ENCODE measurements around the gene KCNQ1OT1.

KCNQ1OT1 gene

DNA sequence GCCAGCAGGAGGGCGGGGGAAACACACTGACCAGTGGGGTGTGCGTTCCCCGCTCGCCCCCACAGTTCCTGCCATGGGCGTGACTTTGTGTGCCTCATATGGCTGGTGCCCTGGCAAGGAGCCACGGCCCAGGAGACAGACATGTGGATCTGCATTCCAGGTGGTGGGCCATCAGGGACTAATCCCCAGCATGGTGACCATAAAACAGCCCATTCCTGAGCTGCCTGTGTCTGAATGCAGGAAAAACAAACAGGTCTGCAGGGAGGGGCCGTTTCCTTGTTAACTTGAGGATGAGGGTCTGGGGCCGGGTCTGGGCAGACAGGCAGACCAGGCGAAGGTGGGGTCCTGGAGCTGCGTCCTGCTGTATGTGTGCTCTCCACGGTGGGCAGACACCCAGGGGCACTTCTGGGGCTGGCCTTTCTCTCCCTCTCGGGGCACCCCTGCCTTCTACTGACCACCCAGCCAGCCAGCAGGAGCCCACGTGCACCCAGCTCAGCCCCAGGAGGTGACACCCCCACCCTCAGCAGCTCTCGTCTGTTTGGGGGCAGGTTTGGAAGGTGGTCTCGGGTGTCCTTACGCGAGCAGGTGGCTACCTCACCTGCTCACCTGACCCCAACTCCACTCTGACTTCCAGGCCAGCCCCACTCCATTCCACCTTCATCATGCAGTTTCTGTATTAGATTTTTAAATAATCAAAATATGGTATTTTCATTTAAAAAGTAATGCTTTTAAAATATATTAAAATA is 120.3 kb downstream of the KCNQ1OT1 start:
- DNase-seq = no peak

GRCh38 chr11:2578929-2579270 is 120.9 kb downstream of the KCNQ1OT1 start:
- DNase-seq = no peak

DNA sequence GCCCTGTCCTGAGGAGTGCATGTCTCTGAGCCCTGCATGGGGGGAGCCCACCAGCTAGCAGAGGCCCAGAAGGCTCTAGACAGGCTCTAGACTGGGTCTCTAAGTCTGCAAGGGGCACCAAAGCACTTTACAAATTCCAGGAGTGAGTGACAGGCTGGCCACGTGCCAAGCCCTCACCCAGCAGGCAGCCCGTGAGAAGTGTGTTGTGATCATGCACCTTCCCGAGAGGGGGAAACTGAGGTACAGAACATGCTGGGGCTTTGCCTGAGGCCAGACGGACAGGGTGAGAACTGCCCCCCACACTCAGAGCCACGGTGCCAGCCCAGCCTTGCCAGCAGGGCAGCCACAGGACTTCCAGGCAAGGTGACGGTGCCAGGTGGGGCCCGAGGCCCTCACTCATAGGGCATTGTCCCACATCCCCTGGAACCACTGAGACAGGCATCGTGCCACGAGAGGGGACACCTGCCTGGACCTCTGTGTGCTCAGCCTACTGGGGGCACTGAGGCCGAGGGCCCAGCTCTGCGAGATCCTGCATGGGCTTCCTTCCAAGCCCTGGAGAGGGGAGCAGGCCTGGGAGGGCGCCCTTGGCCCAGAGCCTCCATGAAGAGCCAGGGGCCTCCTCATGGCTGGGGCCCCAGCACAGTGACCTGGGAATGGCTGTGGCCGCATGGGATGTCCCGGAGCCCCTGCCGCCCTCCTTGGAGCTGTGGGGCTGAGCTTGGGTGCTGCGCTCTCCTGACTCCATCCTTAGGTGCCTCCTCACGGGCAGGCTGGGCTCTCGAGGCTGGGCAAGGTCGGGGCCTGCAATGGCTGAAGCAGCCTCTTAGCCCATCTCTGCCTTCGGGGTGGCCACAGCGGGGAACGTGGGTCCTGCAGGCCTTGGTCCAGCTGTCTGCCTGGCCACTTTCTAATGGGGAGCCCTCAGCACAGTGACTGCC is 121.5 kb downstream of the KCNQ1OT1 start:
- no peak for DNase-seq

DNA sequence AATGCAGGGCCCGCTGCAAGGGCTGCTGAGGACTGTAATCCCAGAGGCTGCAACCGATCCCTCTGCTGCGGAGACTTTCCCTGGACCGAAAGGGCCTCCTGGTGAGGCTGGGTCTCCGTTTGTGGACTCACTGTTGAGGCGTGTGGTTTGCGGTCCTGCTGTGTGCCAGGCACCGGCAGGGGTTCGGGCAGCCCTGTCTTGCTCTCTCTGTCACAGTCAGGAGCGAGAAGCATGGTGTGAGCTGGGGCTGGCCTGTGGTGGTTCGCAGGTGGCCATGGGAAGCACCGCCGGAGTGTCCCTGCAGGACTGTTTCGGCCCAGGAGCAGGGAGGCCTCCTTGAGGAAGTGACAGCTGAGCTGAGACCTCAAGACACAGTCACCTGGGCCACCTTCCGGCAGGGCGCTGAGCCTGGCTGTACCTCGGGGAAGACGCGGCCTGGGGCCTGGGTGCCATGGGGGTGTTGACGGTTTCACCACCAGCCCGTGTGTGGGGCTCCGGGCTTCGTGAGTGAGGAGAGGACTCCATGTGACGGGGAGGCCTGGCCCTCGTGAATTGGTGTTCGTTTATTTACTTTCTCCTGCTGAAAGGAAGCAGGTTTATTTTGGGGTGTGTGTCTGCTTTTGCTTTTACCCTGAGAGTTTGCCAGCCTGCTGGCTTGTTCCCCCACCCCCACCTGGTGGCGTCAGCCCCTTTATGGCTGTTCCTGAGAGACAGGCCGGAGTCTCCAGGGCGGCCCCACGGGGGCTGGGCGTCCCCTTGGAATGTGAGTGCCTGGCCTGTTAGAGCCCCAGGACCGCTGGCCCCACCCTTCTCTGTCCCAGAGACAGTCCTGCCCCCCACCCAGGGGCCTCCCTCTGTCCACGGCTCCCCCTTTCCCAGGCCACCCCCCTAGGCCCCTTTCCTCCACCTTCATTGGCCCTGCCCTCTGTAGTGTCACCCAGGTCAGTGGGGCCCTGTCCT is 122.5 kb downstream of the KCNQ1OT1 start:
- DNase-seq = no peak

DNA sequence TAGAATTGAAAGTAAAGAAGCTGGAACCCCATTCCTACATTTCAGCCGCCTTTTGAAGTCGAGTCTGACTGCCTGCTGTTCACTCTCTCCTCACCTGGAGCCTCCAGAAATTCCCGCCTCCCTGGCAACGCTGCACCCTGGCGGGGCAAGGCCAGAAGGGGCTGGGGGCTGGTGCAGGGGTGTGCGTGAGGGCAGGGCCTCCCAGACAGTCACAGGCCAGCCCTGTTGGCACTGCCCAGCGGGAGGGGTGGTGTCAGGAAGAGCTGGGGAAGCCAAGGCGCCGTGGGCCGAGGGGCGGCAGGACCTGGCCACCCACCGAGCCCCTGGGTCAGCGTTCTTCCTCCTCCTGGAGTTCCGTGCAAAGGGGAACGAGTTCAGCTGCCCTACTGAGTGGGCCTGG is 123.2 kb downstream of the KCNQ1OT1 start:
- DNase-seq = no peak

DNA sequence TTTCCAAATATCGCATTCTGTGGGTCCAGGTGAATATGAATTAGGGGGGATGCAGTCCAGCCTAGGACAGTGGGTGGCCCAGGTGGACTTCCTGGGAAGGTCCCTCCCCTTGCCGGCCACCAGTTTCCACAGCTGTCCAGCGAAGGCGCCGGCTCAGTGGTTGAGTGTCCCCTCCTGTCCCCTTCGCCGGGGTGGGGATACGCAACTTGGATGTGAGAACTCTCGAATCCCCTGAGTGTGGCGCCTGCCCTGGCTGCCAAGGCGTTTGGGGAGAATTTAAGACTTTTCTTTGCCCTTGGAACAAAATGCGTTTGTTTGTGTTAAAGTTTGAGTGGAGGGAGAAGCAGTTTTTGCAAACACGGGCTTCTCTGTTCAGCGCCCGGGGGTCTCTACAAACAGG is 123.7 kb downstream of the KCNQ1OT1 start:
- no peak for DNase-seq

GRCh38 chr11:2575591-2576051 is 124.2 kb downstream of the KCNQ1OT1 start:
- DNase-seq = no peak

GRCh38 chr11:2574553-2575535 is 125.0 kb downstream of the KCNQ1OT1 start:
- no peak for DNase-seq

DNA sequence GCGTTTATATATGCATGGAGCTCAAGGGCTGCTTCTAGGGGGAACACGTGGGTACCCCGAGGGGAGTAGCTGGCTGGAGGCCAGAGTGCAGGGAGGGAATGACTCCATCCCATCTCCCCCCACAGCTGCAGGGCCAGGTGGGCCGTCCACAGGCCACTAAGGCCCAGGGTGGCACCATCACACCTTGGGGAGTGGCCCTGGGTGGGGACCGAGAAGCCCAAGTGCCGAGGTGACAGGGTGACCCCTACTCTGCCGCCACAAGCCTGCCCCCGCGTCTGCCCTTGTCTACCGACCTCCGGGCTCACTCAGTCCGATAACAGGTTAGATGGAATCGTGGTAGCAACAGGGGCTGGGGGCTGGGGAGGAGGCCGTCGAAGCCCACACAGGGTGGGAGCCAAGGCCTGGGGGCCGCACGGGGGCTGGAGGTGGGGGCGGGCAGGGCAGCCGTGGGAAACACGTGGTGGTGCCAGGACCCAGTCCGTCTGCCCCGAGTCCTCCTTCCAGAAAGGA is 125.7 kb downstream of the KCNQ1OT1 start:
- no peak for DNase-seq

DNA sequence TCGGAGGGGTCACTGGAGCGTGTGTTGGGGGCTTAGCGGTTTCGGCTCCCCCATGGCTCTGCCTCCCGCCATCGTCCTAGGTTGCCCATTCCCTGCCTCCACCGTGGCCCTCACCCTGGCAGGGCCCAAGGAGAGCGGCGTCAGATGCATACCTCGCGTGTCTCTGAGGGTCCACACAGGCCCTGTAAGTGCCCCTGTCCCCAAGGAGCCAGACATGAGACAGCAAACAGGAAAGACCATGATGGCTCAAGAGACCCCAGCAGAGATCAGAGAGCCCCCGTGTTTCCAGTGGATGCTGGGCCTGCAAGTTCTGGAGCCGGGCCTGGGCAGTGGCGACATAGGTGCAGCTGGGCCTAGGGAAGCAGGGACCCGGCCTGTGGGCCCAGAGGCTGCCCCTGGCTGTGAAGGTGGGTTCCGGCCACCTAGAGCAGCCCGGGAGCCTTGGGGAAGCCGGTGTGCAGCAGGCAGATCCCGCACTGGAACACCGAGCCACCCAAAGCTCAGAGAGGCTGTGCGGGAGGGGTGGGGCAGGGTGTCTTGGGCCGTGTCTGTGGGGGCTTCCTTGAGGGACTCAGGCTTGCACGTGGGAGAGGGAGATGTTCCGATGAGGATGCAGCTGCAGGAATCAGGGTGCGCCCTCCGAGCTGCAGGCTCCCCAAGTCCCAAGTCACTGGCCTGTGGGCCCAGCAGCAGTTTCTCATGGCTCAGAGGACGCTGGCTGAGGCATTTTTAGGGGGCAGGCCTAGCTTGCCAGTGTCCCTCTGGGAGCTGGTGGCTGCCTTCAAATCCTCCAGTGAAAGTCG is 126.4 kb downstream of the KCNQ1OT1 start:
- DNase-seq = no peak

DNA sequence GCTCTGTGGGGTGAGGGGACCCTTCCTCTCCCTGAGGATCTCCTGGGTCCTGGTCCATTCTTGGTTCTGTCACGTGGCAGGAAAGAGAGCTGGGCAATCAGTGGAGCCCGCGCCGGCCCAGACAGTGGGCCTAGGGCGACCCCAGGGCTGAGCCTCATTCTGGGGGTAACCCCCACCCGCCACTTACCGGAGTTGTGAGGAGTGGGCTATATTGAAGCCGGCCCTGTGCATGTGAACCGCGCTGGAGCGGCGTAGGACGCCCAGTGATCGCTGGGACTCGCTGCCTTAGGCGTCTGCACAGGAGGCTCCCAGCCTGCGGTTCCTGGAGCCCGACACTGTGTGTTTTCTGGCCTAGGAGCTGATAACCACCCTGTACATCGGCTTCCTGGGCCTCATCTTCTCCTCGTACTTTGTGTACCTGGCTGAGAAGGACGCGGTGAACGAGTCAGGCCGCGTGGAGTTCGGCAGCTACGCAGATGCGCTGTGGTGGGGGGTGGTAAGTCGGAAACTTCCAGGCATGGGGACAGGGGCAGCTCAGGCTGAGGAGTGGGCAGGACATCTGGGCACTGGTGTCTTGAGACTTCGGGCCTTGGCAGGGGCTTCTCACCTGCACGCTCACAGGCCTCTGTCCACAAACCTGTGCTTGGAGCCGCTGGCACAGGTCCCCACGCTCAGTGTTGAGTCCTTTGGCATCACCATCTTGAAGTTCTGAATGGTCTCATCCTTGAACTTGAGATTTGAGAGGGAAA is 127.1 kb downstream of the KCNQ1OT1 start:
- no peak for DNase-seq

- DNase-seq = no peak
These were observed 128.1 kb downstream of the KCNQ1OT1 start for GRCh38 chr11:2571598-2572281.

- DNase-seq = no peak
These were observed 128.8 kb downstream of the KCNQ1OT1 start for GRCh38 chr11:2570841-2571597.

DNA sequence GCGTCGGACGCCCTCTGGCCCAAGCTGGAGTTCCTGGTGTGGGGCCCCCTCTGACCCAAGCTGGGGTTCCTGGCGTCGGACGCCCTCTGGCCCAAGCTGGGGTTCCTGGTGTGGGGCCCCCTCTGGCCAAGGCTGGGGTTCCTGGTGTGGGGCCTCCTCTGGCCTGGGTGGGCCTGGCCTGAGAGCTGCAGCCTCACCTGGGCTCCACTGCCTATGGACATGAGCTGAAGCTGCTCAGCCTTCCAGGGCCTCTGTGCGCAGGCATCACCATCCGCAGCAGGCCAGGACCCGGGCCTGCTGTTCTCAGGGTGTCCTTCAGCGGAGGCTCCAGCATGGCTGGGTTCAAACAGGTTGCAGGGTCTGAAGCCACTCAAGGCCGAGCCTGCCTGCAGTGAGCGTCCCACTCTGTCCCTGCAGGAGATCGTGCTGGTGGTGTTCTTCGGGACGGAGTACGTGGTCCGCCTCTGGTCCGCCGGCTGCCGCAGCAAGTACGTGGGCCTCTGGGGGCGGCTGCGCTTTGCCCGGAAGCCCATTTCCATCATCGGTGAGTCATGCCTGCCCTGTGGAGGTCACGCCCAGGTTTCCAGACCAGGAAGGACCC is 129.5 kb downstream of the KCNQ1OT1 start:
- DNase-seq = no peak

DNA sequence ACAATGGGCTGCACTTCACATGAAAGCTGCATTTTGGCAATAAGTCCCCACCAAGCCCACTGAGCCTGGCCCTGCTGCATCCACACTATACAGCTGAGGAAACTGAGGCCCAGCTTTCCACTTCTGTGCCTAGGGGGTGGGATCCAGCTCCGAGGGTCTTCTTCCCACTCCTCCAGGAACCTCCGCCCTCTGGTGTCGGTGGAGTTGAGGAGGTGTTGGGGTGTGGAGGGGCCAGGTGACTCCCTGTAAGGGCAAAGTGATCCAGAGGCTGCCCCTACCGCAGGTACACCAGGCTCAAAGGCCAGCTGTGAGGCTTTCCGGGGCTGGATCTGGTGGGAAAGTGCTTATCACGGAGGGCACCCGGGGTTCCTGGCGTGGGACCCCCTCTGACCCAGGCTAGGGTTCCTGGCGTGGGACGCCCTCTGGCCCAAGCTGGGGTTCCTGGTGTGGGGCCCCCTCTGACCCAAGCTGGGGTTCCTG is 130.0 kb downstream of the KCNQ1OT1 start:
- no peak for DNase-seq

DNA sequence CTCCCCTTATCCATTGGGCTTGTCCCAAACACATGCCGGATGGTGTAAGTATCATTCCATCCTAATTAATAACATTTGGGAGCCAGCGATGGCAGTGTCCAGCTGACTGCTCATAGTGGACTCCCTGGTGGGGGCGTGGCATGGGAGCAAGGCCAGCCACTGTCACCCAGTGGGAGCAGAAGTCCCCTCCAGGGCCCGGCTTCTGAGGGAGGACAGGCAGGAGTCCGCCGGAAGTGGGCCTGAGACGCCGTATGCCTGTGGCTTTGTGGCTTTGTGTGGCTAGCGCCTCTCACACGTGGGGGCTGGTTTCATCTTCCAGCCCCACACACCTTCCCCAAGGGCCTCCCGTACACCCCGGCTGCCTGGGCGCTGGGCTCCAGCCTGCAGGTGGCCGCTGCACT is 130.5 kb downstream of the KCNQ1OT1 start:
- no peak for DNase-seq

GRCh38 chr11:2567026-2567671 is 132.6 kb downstream of the KCNQ1OT1 start:
- no peak for DNase-seq
